Colon (tissue), 2 donors: ENCODE measurements around the gene MTNR1A.
A peak's percentile ranks its signal among the peaks of the same experiment; 100 is the strongest.

Experiments used
- FAIRE-seq: peaks from 2 replicates; lab custom pipeline; 2012; peaks lifted over from hg19 to GRCh38; lab: Jason Lieb, UNC
- donor health status: control.
- donor health status: control.

Gene MTNR1A

DNA sequence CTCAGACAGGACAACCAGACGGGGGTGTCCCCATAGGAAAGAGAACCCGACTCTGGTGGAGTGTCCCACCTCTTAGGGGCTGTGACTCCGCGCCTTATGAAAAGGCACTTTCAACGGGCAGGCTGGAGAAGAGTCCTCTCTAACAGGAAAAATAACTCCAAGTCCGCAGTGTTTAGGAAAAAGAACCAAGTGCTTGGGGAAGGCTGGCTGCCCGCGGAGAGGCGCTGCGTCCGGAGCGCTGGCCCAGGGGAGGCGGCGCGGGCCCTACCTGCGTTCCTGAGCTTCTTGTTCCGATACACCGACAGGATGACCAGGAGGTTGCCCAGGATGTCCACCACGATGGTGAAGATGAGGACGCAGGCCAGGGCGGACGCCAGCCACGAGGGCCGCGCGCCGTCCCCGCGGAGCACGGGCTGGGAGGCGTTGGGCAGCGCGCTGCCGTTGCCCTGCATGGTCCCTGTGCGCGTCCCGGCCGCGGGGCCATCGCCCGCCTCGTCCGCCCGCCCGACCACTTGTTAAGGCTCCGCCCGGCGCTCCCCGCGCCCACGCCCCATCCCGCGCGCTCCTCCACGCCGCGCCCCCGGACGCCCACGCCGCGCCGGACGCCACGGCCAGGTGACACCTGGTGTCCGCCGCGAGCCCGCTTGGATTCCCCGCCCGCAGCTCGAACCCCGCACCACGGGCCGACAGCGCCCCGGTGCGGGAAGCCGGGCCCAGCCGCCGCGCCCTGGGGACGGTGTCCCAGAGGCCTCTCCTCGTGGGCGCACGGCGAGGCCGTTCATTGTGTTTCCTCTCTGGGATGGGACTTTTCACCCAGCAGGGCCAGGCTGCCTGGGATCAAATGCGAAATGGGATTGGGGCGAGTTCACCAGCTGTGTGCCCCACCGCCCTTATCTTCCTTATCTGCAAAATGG is at the start of gene MTNR1A:
Gene MTNR1A, minus strand, starts transcription at position 654 of the 914 bp plus-strand sequence. Its CDS starts 202 bp downstream, at position 452.
- FAIRE-seq: no peak

DNA sequence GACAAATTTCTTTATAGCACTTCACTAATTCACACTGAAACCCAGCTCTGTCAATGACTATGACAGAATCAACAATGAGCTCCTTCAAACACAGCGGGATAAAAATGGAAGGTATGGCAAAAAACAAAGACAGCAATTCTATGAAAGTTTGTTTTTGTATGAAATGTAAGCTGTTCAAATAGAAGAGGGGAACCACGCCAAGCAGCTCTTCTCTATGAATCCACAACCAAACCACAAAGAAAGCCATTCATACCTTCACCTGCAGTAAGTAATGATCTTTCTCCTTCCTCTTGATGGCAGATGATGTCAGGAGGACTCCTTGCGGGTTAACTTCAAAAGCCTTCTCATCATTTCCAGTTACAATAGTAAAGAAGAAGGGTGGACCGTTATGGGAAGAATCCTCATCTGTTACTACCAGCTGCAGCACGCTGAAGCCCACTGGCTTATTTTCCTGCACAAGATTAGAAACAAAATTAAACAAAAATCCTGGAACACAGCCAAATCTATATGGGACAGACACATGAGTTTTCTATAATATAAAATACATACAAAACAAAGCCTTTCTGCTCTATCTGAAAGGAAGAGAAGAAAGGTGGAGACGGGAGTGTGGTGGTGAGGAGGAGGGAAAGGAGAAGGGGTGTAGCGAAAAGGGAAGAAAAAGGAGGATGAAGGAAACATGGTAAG is 48.9 kb upstream of the MTNR1A start:
- no peak for FAIRE-seq

DNA sequence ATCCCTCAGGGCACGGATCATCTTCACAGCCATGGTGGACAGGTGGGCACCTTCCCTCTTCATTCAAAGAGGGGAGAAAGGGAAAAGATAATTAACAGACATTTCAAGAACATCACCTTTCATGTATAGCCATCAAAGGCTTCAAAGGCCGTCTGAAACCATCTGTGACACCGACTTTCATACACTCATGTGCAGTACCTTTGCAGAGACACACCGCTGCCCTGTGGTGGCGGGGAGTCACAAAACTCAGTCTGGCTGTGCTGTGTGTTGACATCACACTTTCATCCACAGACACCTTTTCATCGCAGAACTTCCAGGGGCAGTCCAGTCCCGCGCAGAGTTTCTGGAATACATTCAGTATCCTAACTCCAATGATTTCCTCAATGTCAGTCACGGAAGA is 47.6 kb upstream of the MTNR1A start:
- FAIRE-seq: no peak

DNA sequence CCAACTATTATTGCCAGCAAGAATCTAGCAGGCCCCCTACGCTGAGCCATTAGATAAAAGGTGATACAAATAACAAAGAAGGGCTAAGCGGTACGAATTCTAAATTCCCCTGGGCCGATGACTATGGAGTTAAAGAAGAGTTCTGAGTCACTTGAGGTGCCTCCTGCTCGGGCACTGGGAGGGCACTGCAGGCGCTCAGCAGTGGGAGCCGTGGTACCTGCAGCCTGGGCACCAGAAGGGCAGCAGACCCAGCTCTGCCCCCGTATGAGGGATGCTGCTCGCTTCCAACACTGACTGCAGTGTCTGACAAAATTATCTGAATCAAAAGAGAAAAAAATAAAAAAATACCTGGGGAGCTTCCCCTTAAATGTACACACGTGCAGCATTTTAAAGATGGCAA is 44.1 kb upstream of the MTNR1A start:
- no peak for FAIRE-seq

DNA sequence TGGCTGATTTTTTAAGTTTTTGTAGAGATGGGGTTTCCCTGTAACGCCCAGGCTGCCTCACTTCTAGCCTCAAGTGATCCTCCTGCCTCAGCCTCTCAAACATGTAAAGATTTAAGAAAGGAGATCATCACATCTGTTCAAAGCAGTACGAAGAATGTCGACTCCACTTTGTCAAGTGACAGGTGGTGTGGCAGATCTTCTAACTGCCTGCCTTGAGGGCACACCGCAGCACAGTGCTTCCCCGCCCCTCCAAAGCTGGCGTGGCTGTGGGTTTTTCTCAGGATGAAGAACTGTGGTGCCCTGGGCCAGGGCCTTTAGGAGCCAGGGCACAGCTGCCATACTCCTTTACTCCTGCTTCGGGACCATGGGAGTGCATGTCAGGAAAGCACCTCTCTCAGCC is 43.3 kb upstream of the MTNR1A start:
- FAIRE-seq: no peak

DNA sequence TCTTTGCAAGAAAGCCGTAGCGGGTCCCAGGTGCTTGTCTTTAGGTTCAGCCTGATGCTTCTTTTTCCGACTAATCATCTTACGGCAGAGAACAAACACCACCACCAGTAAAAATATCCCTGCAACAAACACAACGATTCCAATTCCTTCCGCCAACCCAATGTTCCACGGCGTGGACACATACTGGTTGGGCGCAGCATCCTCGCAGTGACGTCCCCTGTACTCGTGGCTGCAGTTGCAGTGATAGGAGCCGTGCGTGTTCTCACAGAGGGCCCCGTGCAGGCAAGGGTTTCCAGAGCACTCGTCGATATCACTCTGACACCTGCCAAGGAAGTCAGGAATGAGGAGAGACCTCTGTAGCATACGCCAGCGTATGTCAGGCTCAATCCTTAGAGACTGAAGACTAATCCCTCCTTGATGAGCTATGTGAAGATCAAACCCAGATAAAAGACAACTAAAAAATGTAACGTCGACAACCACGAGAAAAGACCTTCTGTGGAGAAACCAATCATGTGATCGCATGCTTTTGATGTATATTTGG is 41.6 kb upstream of the MTNR1A start:
- no peak for FAIRE-seq

DNA sequence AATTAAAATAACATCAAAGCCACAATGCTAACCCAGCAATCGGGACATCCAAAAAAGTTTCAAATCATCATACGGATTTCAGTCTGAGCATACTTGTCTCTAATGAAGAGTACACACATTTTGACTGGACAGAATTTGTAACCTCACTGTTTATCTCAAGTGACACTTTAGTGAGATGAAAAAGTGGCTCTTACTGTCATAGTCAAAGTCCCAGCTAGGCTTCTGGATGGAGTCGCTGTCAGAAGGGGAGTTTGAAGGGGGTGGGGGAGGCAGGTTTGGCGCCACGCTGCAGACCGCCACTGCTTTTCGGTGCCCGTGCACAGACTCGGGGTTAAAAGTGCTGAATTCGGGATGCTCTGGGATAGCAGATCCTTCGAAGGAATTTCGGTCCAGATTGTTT is 41.0 kb upstream of the MTNR1A start:
- FAIRE-seq: no peak

DNA sequence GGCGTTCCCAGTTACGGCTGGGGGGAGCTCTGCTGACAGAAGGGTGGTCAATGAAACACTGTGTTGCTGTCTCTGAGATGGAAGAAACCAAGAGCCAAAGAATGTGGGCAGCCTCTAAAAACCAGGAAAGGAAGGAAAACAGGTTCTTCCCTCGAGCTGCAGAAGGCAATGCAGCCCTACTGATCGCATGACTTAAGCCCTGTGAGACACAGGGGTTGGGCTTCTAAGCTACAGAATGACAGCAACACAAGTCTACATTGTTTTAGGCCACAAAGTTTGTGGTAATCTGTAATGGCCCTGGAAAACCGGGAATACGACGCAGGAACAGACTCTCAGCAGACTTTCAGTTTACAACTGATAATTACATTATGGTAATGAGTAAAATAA is 38.2 kb upstream of the MTNR1A start:
- FAIRE-seq: no peak

DNA sequence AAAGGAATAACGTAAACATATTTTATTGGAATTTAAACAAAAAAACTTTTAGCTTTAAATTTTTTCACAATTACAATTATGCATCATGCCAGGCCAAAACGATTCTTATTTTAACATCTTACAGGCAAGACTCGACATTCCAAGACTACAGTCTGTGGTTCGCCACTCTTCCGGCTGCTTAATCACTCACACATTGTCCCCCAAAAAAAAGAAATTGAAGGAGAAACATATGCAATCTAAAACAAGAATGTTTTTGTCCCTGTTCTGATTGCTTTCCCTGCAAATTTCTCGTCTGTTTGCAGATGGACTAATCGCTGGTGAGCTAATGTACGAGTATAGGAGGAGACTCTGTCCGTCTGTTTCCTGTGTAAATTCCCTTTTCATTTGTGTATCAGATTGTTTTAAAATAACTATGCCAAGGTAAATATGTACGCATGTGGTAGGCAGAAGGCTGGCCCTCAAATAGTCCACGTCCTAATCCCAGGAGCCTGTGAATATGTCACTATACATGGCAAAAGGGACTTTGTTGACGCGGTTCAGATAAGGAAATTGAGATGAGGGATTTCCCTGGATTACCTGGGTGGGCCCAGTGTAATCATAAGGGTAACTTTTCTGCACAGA is 37.7 kb upstream of the MTNR1A start:
- FAIRE-seq: no peak

DNA sequence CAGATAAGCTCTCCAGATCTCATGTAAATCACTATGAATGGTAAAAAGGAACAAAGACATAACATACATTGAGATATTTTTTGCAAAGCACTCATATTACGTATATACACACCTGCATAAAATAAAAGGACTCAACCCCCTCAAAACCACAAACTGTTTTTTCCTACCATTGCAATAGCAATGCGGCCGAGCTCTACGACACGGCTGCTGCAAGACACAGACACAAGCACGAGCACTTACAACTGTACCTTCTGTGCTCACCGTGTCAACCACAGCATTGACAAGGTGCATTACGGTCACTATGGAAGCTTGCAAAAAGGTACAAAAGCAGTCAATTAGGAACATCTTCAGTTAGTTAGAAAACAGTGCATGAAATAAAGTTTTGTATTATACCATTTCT is 37.1 kb upstream of the MTNR1A start:
- FAIRE-seq: no peak

DNA sequence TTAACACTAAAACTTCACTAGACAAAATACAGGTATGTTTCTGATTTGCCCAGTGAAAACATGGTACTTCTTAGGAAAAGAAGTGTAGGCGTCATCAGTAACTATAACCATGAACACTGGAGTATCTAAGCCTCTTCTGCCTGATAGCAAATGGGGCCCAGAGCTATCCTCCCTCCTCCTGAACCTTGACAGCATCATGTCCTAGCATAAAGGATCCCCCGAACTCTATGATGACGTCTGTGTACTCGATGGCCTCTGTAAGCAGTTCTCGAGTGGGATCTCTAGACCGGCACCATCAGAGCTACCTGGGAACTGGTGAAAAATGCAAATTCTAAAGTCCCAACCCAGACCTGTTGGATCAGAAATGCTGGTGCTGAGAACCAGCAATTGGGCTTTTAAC is 36.3 kb upstream of the MTNR1A start:
- FAIRE-seq: no peak

DNA sequence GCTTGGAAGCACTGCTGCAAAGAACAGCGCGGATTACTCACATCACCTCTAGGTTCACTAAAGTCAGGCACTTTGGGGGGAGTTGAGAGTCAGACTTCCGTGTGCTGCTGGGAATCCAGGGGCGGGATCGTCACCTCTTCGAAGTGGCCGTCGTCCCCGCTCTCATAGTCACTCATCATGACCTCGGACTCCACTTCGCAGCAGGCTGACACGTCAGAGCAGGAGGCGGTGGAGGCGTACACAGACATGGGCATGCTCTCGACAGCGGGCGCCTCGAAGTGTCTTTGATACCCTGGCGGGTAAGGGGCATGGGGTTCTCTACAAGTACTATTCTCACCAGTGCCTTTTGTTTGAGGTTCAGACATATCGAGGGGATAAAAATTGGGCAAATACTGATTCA is 33.1 kb upstream of the MTNR1A start:
- no peak for FAIRE-seq

DNA sequence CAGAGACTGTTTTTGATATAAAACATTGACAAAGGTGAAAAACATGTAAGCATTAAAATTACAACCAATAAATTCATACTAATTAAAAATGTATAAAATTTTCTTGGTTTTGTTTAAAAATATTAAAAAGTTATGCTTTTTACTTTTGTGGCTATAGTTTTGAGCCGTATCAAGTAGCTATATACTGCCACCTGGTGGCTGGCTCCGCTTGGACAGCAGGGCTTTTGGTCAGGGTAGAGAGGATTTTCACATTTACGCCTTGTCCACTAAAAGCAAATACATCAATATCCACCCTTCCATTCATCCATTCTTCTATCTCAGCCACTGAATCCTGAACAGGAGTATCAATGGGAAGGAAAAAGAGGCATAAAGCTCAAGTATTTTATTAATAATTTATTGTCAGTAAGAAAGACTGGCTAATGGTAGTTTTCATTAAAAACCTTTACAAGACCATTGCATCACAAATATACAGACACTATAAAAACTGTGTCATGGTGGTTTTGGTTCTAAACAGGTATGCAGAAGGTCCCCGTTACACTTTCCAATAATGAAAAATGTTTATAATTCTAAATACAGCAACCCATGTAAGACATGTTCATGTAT is 32.1 kb upstream of the MTNR1A start:
- FAIRE-seq: peak; percentile 75

DNA sequence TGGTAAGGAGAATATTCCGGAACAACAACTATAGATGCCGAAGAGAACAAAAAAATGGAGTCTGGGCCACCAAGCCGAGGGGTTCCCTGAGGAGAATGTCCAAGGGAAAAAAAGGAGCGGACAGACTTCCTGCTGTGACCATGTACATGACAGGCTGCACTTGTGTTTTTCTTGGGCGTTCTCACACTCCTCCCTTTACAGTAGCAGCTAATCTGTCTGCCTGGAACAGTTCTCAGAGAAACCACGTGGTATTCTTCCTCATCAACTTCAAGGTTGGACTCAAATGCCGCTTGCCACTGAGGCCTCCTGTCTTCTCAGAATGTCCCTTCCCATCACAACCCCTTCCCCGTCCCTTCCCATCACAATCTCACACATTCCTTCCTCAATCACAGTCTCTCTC is 30.8 kb upstream of the MTNR1A start:
- FAIRE-seq: no peak

DNA sequence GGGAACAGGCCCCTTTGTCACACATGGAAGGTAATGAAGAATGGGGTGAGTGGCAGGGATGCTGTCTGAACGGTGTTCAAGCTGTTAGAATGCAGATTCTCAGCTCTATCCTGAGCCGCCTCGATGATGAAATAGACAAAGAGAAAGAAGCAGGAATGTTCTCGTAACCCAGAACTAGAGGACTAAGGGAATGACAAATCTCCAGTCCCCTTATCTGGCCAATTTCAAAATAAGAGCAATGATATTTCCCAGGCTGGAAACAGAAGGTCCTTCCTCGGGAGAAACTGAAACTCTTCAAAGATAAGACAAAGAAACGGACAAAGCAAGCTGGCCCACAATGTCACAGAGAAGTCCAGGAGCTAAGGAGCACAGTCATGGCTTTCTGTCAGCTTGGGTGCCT is 29.5 kb upstream of the MTNR1A start:
- FAIRE-seq: no peak

DNA sequence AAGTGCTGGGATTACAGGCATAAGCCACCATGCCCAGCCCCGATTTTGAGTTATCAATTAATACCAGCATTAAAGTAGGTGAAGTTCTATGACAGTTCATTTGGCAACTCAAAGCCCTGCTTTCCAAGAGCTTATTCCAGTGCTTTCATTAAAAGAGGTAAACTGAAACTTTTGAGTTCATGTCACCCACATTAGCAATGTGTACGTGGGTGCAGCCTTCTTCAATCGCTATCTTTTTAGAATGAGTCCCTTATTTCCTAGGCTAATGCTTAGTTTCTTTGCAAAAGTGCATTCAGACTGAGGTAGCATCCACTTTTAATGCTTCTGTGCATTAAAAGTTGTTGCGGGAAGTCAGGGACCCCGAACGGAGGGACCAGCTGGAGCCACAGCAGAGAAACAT is 26.1 kb upstream of the MTNR1A start:
- no peak for FAIRE-seq

DNA sequence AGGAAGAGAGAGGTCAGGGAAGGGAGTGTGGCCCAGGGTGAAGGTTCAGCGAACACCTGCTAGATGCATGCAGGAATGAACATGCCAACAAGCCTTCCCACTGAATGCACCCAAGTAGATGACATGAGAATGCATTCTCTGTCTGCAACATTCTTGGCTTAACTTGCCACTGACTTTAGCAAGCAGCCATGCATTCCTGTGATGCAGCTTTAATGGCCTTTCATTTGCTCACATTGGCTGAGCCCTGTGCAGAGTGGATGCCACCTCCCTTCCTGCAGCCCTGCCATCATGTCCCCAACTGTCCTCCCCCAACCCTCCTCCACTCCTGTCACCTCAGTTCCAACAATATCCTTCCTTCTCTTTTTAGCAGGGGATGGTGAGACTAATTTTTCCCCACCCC is 25.3 kb upstream of the MTNR1A start:
- FAIRE-seq: no peak

DNA sequence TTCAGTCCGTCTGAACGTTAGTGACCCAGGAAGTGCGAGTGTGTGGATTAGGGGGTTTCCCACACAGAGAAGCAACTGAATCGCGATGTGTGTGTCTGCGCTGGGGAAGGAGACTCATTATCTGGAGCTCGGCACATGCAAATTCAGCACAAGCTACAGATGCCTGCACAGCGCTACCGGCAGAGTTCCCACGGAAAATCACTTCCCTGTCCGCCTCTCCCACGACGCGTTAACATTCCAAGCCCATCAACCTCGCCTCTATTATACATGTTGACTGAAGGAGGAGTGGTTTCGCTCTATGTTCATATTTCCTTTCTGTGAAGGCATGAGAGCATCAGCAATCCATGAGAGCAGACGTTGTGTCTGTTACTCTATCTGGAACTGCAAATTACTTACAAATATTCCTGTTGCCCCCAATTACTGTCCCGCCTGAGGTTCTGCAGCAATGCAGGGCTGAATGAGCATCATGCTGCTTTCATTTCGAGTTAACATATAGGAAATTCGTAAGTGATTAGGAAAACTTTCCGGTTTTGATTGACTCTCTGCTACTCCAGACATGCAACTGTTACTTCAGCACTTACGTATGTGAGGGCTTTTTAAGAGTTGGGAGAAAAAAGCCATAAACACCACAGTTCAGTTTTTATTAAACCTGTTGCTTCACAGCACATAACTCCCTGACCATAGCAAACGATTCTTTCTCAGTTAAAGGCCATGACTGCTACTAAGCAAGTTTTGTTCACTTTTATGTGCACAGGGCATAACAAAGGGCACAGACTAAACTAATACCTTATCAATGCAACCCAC is 15.0 kb upstream of the MTNR1A start:
- FAIRE-seq: no peak

DNA sequence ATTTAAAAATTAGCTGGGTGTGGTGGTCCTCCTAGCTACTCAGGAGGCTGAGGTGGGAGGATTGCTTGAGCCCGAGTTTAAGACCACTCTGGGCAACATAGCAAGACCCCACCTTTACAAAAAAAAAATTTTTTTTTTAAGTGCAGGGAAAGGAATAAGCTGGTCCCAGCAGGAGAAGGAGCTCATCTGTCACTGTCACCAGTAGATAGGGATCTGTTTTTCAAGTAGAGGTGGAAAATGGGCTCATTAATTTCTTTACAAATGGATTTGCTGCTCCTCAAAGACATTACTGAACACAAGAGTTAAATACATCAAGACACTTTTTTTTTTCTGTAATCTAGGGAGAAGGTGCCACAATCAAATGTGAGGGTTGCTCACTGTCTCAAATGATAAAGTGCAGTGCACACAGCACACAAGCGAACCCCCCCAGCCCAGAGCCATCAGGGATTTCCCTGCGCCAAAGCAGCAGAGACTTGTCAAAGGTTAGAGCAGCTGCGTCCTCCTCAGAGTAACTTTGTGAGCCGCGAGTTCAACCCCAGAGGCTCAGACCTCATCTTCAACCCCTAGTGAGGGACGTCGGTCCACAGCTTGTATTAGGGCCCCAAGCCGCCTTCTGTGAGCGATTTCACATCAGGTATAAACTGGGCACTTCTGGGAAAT is 14.3 kb upstream of the MTNR1A start:
- FAIRE-seq: no peak

DNA sequence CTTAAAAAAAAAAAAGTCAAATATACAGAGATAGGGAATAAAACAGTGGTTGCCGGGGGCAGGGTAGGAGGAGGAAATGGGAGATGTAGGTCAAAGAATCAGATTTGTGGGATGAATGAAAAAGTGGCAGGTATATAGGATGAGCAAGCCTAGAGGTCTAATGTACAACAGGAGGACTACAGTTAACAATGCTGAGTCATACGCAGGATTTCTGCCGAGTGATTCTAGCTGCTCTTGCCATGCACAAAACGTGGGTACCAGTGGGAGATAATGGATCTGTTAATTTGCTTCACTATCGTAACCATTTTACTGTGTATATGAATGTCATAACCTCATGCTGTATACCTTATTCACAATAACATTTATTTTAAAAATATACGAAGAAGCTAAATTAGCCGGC is 10.7 kb upstream of the MTNR1A start:
- no peak for FAIRE-seq

DNA sequence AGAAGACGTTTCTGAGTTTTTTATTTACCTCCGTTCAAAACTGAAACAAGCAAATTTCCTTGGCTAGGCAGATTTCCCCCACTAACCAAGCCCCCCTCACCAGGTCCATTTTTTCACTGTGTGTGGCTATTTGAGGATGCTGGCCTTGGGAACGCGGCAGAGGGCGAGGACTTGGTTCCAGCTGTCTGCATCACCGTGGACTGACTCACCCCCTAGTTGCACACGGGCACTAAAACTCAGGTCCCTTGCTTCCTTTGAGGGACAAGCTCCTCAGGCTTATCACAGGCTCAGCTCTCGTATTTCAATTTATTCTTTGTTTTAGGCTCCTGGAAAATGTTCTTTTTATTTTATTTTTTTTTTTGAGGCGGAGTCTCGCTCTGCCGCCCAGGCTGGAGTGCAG is 8.4 kb upstream of the MTNR1A start:
- FAIRE-seq: no peak
